PC-3 (cell line): ENCODE results near the gene DDX24.

ENCODE experiments used
- CTCF ChIP-seq: fragments of 300-600 bp; sonication (generic); conservative IDR thresholded peaks from 2 replicates; pipeline ENCODE4 v1.5.1; 2017; ENCODE audit warnings: antibody characterized with exemption, low read depth, mild to moderate bottlenecking, low read length
- EZH2 ChIP-seq: fragments of 300-600 bp; sonication (generic); IDR thresholded peaks from one replicate; pipeline ENCODE4 v1.6.1; 2017; ENCODE audit warnings: antibody characterized with exemption, mild to moderate bottlenecking, low read length; ENCODE audit not compliant: unreplicated experiment
- EZH2phosphoT487 ChIP-seq: fragments of 300-600 bp; sonication (generic); IDR thresholded peaks from 2 replicates; pipeline ENCODE4 v1.6.1; 2018; ENCODE audit warnings: mild to moderate bottlenecking, antibody characterized with exemption, low read length, borderline replicate concordance

DNA sequence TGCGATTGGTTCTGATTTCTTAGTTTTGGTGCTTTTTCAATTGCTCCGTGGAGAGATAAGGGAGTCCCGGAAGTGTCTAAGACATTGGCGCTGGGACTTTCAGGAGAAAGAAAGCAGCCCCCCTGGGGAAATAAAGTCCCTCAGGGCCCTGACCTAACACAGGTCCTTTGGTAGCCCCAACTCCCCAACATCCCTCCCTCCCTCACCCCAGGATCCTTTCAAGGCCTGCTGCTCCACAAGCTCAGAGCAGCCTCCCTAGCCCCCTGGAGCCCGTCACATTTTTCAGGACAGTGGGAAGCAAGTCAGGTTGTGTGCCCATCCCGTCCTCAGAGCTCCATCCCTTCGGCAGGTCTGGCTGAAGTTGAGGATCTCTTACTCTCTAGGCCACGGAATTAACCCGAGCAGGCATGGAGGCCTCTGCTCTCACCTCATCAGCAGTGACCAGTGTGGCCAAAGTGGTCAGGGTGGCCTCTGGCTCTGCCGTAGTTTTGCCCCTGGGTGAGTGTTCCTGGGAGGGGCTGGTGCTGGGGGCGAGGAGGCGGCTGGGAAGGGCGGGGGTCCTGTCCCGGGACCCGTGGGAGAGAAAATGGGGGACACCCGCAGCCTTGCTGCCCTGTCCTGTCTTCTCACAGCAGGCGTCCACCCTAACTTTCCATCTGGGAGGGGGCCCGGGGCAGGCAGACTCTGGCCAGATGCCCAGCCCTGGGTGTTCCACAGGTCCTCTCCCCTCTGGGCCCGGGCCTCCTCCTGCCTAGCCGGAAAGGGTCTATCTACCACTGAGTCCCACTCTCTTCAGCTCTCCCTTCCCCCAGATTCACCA is 30.5 kb upstream of the DDX24 start:
- TF ChIP-seq EZH2 (no peak), CTCF (no peak), EZH2phosphoT487 (no peak)
